Stimulated activated CD4-positive, alpha-beta T cell treated with anti-CD3 and anti-CD28 coated beads, TNF-alpha, amount 100 ng/mL, for 48 hours (primary cell): ENCODE results near the gene CDADC1.

Experiments used
- DNase-seq, 3 donors: peaks; one replicate each; pipeline ENCODE4 v3.0.0-alpha.2; 2020; ENCODE audit warnings: low read depth in 3 of 3

Gene CDADC1

GRCh38 chr13:49247643-49248621, at the start of gene CDADC1:
TSS of gene CDADC1 (plus strand) at chr13:49247925. CDS start at chr13:49248038, 113 bp downstream.
- DNase-seq, result peak; percentile 85 to 97 (median 91)

GRCh38 chr13:49206641-49207040, 41.1 kb upstream of the CDADC1 start:
- no peak for DNase-seq

- no peak for DNase-seq
Measured at GRCh38 chr13:49208619-49209018, 39.1 kb upstream of the CDADC1 start.

GRCh38 chr13:49210114-49210513, 37.6 kb upstream of the CDADC1 start:
- DNase-seq, result no peak

- DNase-seq, result no peak
Measured at GRCh38 chr13:49210669-49211068, 37.1 kb upstream of the CDADC1 start.

GRCh38 chr13:49213539-49213938, 34.2 kb upstream of the CDADC1 start:
- DNase-seq, result no peak

- no peak for DNase-seq
Measured at GRCh38 chr13:49213997-49214916, 33.5 kb upstream of the CDADC1 start.

GRCh38 chr13:49214917-49215376, 32.8 kb upstream of the CDADC1 start:
- DNase-seq, result peak; percentile 11 to 29 (median 20)

GRCh38 chr13:49216334-49216733, 31.4 kb upstream of the CDADC1 start:
- DNase-seq, result no peak

- DNase-seq, result no peak
Measured at GRCh38 chr13:49217962-49218492, 29.7 kb upstream of the CDADC1 start.

- DNase-seq, result no peak
Measured at GRCh38 chr13:49218493-49219051, 29.2 kb upstream of the CDADC1 start.

GRCh38 chr13:49219647-49220035, 28.1 kb upstream of the CDADC1 start:
- no peak for DNase-seq

GRCh38 chr13:49220036-49220855, 27.5 kb upstream of the CDADC1 start, which contains the start of gene MLNR:
TSS of gene MLNR (plus strand) at chr13:49220338. CDS start at chr13:49220338, 0 bp downstream.
- peak in 1 of 3 donors; percentile 21 for DNase-seq

- no peak for DNase-seq
Measured at GRCh38 chr13:49220856-49221589, 26.7 kb upstream of the CDADC1 start.

GRCh38 chr13:49221590-49221965, 26.1 kb upstream of the CDADC1 start:
- no peak for DNase-seq

- no peak for DNase-seq
Measured at GRCh38 chr13:49225223-49226042, 22.3 kb upstream of the CDADC1 start.

GRCh38 chr13:49226613-49227012, 21.1 kb upstream of the CDADC1 start:
- DNase-seq, result no peak

- no peak for DNase-seq
Measured at GRCh38 chr13:49234741-49235140, 13.0 kb upstream of the CDADC1 start.

GRCh38 chr13:49235856-49236431, 11.8 kb upstream of the CDADC1 start:
- DNase-seq, result no peak
